Pulmonary artery endothelial cell (primary cell): Measurements from ENCODE around the gene TMEM164. TPM values are rescaled to one million over a fixed set of nuclear protein-coding genes. Genes with fewer than 3 reads are reported as not detected.
"Not testable (repeated sequence)": the region's sequence is repeated elsewhere in the genome, so short reads cannot be mapped to it uniquely, and the experiment has no call there.

Experiments used
- DNase-seq: peaks from one replicate; pipeline ENCODE4 v3.0.0-alpha.2; 2011; ENCODE audit warnings: low read depth, low spot score
- total RNA-seq: library from RNA; depleted of rRNA; stranded (reverse); fragments of >200 nt; gene quantifications from 2 replicates; pipeline ENCODE4 v1.2.3, GENCODE V29; 2014

Gene TMEM164
- 25.1 and 31.3 TPM in 2 replicates for total RNA-seq

GRCh38 chrX:110002300-110003166, at the start of gene TMEM164:
TSS of gene TMEM164 (plus strand) at chrX:110003114. CDS start at chrX:110003775, 661 bp downstream.
- DNase-seq = peak; percentile 32

- peak; percentile 43 for DNase-seq
These were observed 48.6 kb upstream of the TMEM164 start for GRCh38 chrX:109954333-109954732.

- no peak for DNase-seq
These were observed 48.0 kb upstream of the TMEM164 start for GRCh38 chrX:109954955-109955354.

GRCh38 chrX:109958266-109958665, 44.6 kb upstream of the TMEM164 start:
- DNase-seq = no peak

GRCh38 chrX:109959356-109959871, 43.5 kb upstream of the TMEM164 start:
- no peak for DNase-seq

- DNase-seq = no peak
These were observed 38.5 kb upstream of the TMEM164 start for GRCh38 chrX:109964390-109964789.

GRCh38 chrX:109966246-109966645, 36.7 kb upstream of the TMEM164 start:
- DNase-seq = no peak

GRCh38 chrX:109967156-109967555, 35.8 kb upstream of the TMEM164 start:
- DNase-seq = no peak

GRCh38 chrX:109970841-109971240, 32.1 kb upstream of the TMEM164 start:
- DNase-seq = not testable (repeated sequence)

GRCh38 chrX:109974906-109975655, 27.8 kb upstream of the TMEM164 start:
- DNase-seq = no peak

- not testable (repeated sequence) for DNase-seq
These were observed 17.7 kb upstream of the TMEM164 start for GRCh38 chrX:109985210-109985609.

GRCh38 chrX:109987884-109988283, 15.0 kb upstream of the TMEM164 start:
- DNase-seq = no peak

GRCh38 chrX:109990582-109991276, 12.2 kb upstream of the TMEM164 start:
- no peak for DNase-seq

- no peak for DNase-seq
These were observed 10.7 kb upstream of the TMEM164 start for GRCh38 chrX:109992203-109992602.

- no peak for DNase-seq
These were observed 7.8 kb upstream of the TMEM164 start for GRCh38 chrX:109995155-109995554.

- DNase-seq = no peak
These were observed 5.0 kb upstream of the TMEM164 start for GRCh38 chrX:109997786-109998452.

- DNase-seq = no peak
These were observed 2.9 kb upstream of the TMEM164 start for GRCh38 chrX:110000000-110000399.

- DNase-seq = no peak
These were observed 1.8 kb upstream of the TMEM164 start for GRCh38 chrX:110000847-110001713.

GRCh38 chrX:110001740-110002299, 1.1 kb upstream of the TMEM164 start:
- no peak for DNase-seq
